ENCODE results near the gene CD300C.
"Not testable (repeated sequence)": the region's sequence is repeated elsewhere in the genome, so short reads cannot be mapped to it uniquely, and the experiment has no call there.

CD300C gene

DNA sequence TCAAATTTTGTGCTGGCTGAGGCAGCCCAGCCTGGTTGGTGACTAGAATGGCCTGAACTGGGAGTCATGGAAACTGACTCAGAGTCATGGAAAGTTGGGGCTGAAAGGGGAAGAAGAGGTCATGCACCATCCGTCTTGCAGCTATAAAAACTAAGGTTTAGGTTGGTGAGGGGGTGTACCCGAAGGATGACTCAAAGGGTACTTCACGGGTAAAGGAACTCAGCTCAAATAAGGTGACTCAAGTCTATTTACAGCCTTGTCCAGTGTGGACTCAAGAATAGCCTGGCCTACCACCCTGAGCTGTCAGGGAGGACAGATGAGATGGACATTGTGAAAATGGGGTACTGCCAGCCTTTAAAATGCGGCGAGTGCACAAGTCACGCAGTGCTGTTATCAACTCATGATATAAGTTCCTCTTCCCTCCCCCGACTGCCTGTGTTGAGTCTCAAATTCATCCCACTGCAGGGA is 33.3 kb downstream of the CD300C start:
- H3K27me3 ChIP-seq (ENCODE audit: insufficient read depth, low read depth), result peaks cover 14% of the 10 kb centered on the region; the same call in 1 of the 2 replicates
- H3K79me2 ChIP-seq (ENCODE audit: insufficient read depth, low read depth), result no peaks in the 10 kb centered on the region
- H2AFZ ChIP-seq (ENCODE audit: low read depth), result no peak overlapping the region
- H3K9ac ChIP-seq, result no peak overlapping the region
- no peaks in the 10 kb centered on the region for H4K20me1 ChIP-seq (ENCODE audit: insufficient read depth)
- H3K4me1 ChIP-seq (ENCODE audit: low read depth, poor library complexity, severe bottlenecking), result no peaks in the 10 kb centered on the region
- H3K27ac ChIP-seq, result no peak overlapping the region
- TF ChIP-seq, protein P1, sequence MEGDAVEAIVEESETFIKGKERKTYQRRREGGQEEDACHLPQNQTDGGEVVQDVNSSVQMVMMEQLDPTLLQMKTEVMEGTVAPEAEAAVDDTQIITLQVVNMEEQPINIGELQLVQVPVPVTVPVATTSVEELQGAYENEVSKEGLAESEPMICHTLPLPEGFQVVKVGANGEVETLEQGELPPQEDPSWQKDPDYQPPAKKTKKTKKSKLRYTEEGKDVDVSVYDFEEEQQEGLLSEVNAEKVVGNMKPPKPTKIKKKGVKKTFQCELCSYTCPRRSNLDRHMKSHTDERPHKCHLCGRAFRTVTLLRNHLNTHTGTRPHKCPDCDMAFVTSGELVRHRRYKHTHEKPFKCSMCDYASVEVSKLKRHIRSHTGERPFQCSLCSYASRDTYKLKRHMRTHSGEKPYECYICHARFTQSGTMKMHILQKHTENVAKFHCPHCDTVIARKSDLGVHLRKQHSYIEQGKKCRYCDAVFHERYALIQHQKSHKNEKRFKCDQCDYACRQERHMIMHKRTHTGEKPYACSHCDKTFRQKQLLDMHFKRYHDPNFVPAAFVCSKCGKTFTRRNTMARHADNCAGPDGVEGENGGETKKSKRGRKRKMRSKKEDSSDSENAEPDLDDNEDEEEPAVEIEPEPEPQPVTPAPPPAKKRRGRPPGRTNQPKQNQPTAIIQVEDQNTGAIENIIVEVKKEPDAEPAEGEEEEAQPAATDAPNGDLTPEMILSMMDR (conservative IDR thresholded peaks at IDR 0.05; ENCODE audit: low read depth, low read length), result no peak
- H3K36me3 ChIP-seq (ENCODE audit: insufficient read depth), result no peaks in the 10 kb centered on the region
- H3K4me2 ChIP-seq, result no peak overlapping the region
- H3K4me3 ChIP-seq (IDR thresholded peaks at IDR 0.05; ENCODE audit: insufficient read depth, low read depth, low read length), result no peak overlapping the region

DNA sequence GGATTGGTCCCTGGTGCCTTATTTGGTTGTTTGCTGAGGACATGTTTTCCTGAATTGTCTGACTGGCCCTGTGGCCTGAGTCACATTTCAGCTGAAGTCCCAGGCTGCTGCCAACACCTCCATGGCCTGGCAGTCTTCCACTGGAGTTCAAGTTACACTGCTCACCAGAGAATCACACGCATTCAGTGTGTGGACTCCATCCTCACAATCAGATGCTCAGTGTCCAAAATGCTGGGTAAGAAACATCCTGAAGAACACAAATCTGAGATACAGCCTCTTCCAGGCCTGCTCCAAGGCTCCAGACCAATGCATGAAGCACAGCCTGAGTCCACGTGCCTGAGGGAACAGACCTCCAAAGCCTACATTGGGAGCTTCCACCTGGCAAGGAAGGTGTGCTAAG is 33.9 kb downstream of the CD300C start:
- Histone ChIP-seq H2AFZ (ENCODE audit: low read depth) (no peak overlapping the region), H4K20me1 (ENCODE audit: insufficient read depth) (no peaks in the 10 kb centered on the region), H3K36me3 (ENCODE audit: insufficient read depth) (no peaks in the 10 kb centered on the region), H3K27me3 (ENCODE audit: insufficient read depth, low read depth) (peaks cover 14% of the 10 kb centered on the region; the same call in 1 of the 2 replicates), H3K4me3 (IDR thresholded peaks at IDR 0.05; ENCODE audit: insufficient read depth, low read depth, low read length) (no peak overlapping the region), H3K9ac (no peak overlapping the region), H3K4me1 (ENCODE audit: low read depth, poor library complexity, severe bottlenecking) (no peaks in the 10 kb centered on the region), H3K27ac (no peak overlapping the region), H3K79me2 (ENCODE audit: insufficient read depth, low read depth) (no peaks in the 10 kb centered on the region), H3K4me2 (no peak overlapping the region)
- TF ChIP-seq, protein P1 (conservative IDR thresholded peaks at IDR 0.05; ENCODE audit: low read depth, low read length), result no peak

DNA sequence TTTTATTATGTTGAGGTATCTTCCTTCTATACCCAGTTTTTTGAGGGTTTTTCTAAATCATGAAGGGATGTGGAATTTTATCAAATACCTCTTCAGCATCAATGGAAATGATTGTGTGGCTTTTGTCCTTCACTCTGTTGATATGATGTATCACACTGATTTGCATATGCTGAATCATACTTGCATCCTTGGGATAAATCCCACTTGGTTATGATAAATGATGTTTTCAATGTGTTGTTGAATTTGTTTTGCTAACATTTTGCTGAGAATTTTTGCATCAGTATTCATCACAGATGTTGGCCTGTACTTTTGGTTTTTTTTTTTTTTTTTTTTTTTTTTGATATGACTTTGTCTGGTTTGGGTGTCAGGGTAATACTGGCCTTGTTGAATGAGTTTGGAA is 37.8 kb downstream of the CD300C start:
- Histone ChIP-seq H2AFZ (ENCODE audit: low read depth) (no peak overlapping the region), H3K27ac (no peak overlapping the region), H3K4me2 (no peak overlapping the region), H3K4me1 (ENCODE audit: low read depth, poor library complexity, severe bottlenecking) (no peaks in the 10 kb centered on the region), H3K27me3 (ENCODE audit: insufficient read depth, low read depth) (peaks cover 44% of the 10 kb centered on the region; the same call in 1 of the 2 replicates), H4K20me1 (ENCODE audit: insufficient read depth) (no peaks in the 10 kb centered on the region), H3K9ac (no peak overlapping the region), H3K79me2 (ENCODE audit: insufficient read depth, low read depth) (no peaks in the 10 kb centered on the region), H3K4me3 (IDR thresholded peaks at IDR 0.05; ENCODE audit: insufficient read depth, low read depth, low read length) (no peak overlapping the region), H3K36me3 (ENCODE audit: insufficient read depth) (no peaks in the 10 kb centered on the region)
- TF ChIP-seq, protein P1 (conservative IDR thresholded peaks at IDR 0.05; ENCODE audit: low read depth, low read length), result no peak

DNA sequence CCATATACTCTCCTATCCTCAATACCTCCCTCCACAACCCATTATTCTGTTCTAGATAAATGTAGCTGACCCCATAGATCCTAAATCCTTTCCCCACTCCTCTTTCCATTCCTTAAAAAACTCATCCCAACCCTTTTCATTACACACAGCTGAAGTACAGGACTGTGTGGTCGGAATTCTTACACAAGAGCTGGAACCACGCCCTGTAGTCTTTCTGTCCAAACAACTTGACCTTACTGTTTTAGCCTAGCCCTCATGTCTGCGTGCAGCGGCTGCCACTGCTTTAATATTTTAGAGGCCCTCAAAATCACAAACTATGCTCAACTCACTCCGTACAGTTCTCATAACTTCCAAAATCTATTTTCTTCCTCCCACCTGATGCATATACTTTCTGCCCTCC is 42.0 kb downstream of the CD300C start:
- H2AFZ ChIP-seq (ENCODE audit: low read depth); H3K79me2 ChIP-seq (ENCODE audit: insufficient read depth, low read depth); H3K36me3 ChIP-seq (ENCODE audit: insufficient read depth); H3K4me3 ChIP-seq (IDR thresholded peaks at IDR 0.05; ENCODE audit: insufficient read depth, low read depth, low read length); H3K4me2 ChIP-seq; H3K27ac ChIP-seq; H3K9ac ChIP-seq; H3K4me1 ChIP-seq (ENCODE audit: low read depth, poor library complexity, severe bottlenecking); H4K20me1 ChIP-seq (ENCODE audit: insufficient read depth): not testable (repeated sequence)
- H3K27me3 ChIP-seq (ENCODE audit: insufficient read depth, low read depth), result peaks cover 51% of the 10 kb centered on the region

DNA sequence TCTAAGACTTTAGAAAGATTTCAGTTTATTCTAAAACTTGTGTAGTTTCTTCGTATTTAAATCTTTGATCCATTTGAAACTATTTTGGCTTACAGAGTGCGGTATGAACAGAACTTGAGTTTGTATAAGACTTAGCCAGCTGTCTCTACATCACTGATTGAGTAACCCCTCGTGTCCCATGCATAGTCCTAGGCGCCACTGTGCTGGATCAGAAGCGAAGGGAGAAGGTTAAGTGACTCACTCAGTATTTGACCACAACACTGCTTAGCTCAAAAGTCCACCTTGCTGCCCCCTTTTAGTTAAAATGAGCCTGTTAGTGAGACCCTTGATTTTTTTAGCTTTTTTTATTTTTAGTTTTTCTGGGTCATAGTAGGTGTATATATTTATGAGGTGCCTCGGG is 43.1 kb downstream of the CD300C start:
- H2AFZ ChIP-seq (ENCODE audit: low read depth), result no peak overlapping the region
- TF ChIP-seq, protein P1 (conservative IDR thresholded peaks at IDR 0.05; ENCODE audit: low read depth, low read length), result no peak
- no peaks in the 10 kb centered on the region for H3K79me2 ChIP-seq (ENCODE audit: insufficient read depth, low read depth)
- no peak overlapping the region for H3K27ac ChIP-seq
- H3K27me3 ChIP-seq (ENCODE audit: insufficient read depth, low read depth), result peaks cover 55% of the 10 kb centered on the region
- H4K20me1 ChIP-seq (ENCODE audit: insufficient read depth), result no peaks in the 10 kb centered on the region
- H3K4me1 ChIP-seq (ENCODE audit: low read depth, poor library complexity, severe bottlenecking), result no peaks in the 10 kb centered on the region
- H3K9ac ChIP-seq, result no peak overlapping the region
- no peak overlapping the region for H3K4me2 ChIP-seq
- H3K36me3 ChIP-seq (ENCODE audit: insufficient read depth), result no peaks in the 10 kb centered on the region
- H3K4me3 ChIP-seq (IDR thresholded peaks at IDR 0.05; ENCODE audit: insufficient read depth, low read depth, low read length), result no peak overlapping the region

Data from KMS-11 (cell line).